Trophoblast cell (in vitro differentiated cells and primary cell): ENCODE measurements around the gene NRXN3.

ENCODE experiments used
- DNase-seq, 2 donors: peaks; one replicate each; pipeline ENCODE4 v3.0.0-alpha.2; 2016
- H2AFZ ChIP-seq: 2 replicates; pipeline ENCODE4 v1.6.1; 2013; ENCODE audit warnings: low read length, moderate library complexity, mild to moderate bottlenecking; ENCODE audit not compliant: insufficient read depth, poor library complexity
- H2AK5ac ChIP-seq: 2 replicates; pipeline ENCODE4 v1.6.1; 2013; ENCODE audit warnings: mild to moderate bottlenecking, low read length
- H2BK120ac ChIP-seq: 2 replicates; pipeline ENCODE4 v1.6.1; 2013; ENCODE audit warnings: low read length, mild to moderate bottlenecking, moderate library complexity; ENCODE audit not compliant: insufficient read depth, poor library complexity
- H2BK12ac ChIP-seq: 2 replicates; pipeline ENCODE4 v1.6.1; 2013; ENCODE audit warnings: mild to moderate bottlenecking, low read length, moderate library complexity
- H2BK5ac ChIP-seq: 2 replicates; pipeline ENCODE4 v1.6.1; 2013; ENCODE audit warnings: low read length, low read depth, moderate library complexity, mild to moderate bottlenecking; ENCODE audit not compliant: poor library complexity
- H3K14ac ChIP-seq: 2 replicates; pipeline ENCODE4 v1.6.1; 2013; ENCODE audit warnings: mild to moderate bottlenecking, low read length
- H3K18ac ChIP-seq: 2 replicates; pipeline ENCODE4 v1.6.1; 2013; ENCODE audit warnings: mild to moderate bottlenecking, low read length
- H3K23ac ChIP-seq: 2 replicates; pipeline ENCODE4 v1.6.1; 2013; ENCODE audit warnings: low read length
- H3K27ac ChIP-seq: 2 replicates; pipeline ENCODE4 v1.5.1; 2013; ENCODE audit warnings: low read depth, mild to moderate bottlenecking, inconsistent platforms, low read length, moderate library complexity
- H3K27me3 ChIP-seq: 2 replicates; pipeline ENCODE4 v1.6.1; 2013; ENCODE audit warnings: inconsistent platforms, mild to moderate bottlenecking, low read length, moderate library complexity; ENCODE audit not compliant: insufficient read depth
- H3K36me3 ChIP-seq, 2 experiments: 1 replicate in 1 of 2; 2 replicates in 1 of 2; pipeline ENCODE4 v1.6.1; 2013; ENCODE audit warnings: low read length in 2 of 2, mild to moderate bottlenecking in 2 of 2, moderate library complexity in 1 of 2; ENCODE audit not compliant: insufficient read depth in 2 of 2, control insufficient read depth in 1 of 2
- H3K4ac ChIP-seq: 2 replicates; pipeline ENCODE4 v1.6.1; 2013; ENCODE audit warnings: low read depth, mild to moderate bottlenecking, low read length, moderate library complexity
- H3K4me1 ChIP-seq, 2 experiments: 1 replicate in 1 of 2; 2 replicates in 1 of 2; pipeline ENCODE4 v1.6.1; 2013; ENCODE audit warnings: low read length in 2 of 2, mild to moderate bottlenecking in 2 of 2, moderate library complexity in 1 of 2; ENCODE audit not compliant: insufficient read depth in 2 of 2, control insufficient read depth in 1 of 2
- H3K4me2 ChIP-seq: 2 replicates; pipeline ENCODE4 v1.6.1; 2013; ENCODE audit warnings: inconsistent platforms, mild to moderate bottlenecking, low read length, moderate library complexity
- H3K4me3 ChIP-seq: 2 replicates; pipeline ENCODE4 v1.5.1; 2013; ENCODE audit warnings: mild to moderate bottlenecking, low read depth, low read length, inconsistent platforms
- H3K79me1 ChIP-seq: one replicate; pipeline ENCODE4 v1.6.1; 2013; ENCODE audit warnings: low read length
- H3K79me2 ChIP-seq: 2 replicates; pipeline ENCODE4 v1.6.1; 2013; ENCODE audit warnings: low read length, mild to moderate bottlenecking; ENCODE audit not compliant: control insufficient read depth, insufficient read depth, poor library complexity
- H3K9ac ChIP-seq: 2 replicates; pipeline ENCODE4 v1.6.1; 2013; ENCODE audit warnings: mild to moderate bottlenecking, low read length
- H3K9me3 ChIP-seq: 2 replicates; pipeline ENCODE4 v1.6.1; 2013; ENCODE audit warnings: low read depth, mild to moderate bottlenecking, control low read depth, inconsistent platforms, low read length; ENCODE audit not compliant: insufficient read depth
- H4K12ac ChIP-seq: 2 replicates; pipeline ENCODE4 v1.6.1; 2013; ENCODE audit warnings: low read depth, mild to moderate bottlenecking, low read length, moderate library complexity
- H4K8ac ChIP-seq: 2 replicates; pipeline ENCODE4 v1.6.1; 2013; ENCODE audit warnings: low read depth, mild to moderate bottlenecking, low read length, moderate library complexity
- H4K91ac ChIP-seq: one replicate; pipeline ENCODE4 v1.6.1; 2013; ENCODE audit warnings: low read depth, mild to moderate bottlenecking, low read length, moderate library complexity
- WGBS: extraction: QIAGEN DNeasy Blood & Tissue Kit; methylation state at CpG from one replicate; pipeline ENCODE4 v1.1.7; 2013; ENCODE audit warnings: missing lambda C conversion rate; ENCODE audit not compliant: insufficient read length, insufficient coverage; ENCODE audit errors: extremely low coverage; 5-methylcytosine and 5-hydroxymethylcytosine counted together

NRXN3 gene

DNA sequence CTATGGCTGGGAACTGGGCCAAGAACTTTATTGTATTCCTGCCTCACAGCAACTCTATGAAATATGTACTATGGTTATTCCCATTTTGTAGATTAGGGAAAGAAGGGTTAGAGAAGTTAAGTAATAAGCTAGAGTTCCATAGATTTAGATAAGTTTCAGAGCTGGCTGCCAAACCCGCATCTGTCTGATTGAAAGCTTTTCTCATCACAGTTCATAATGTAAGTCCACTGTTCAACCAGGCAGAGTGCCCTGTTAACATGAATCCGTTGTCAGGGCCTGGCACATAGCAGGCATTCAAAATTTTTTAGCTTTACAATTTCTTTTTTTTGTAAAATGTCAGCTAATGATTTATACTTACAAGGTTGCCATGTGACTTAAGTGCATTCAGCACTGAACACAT lies 467.3 kb downstream of the NRXN3 start:
- no peak overlapping the region for H2BK12ac ChIP-seq
- no CpG with 5 or more reads among the region's 2 CpGs for WGBS
- H2BK5ac ChIP-seq: no peak overlapping the region
- no peak overlapping the region for H2AFZ ChIP-seq
- H3K4me1 ChIP-seq: peaks cover 12 to 15% of the 10 kb centered on the region in 2 experiments
- DNase-seq: peak in 1 of 2 donors; percentile 1
- H3K36me3 ChIP-seq: no peaks in the 10 kb centered on the region
- peak overlapping the region; percentile 78 for H3K27ac ChIP-seq
- no peak overlapping the region for H3K23ac ChIP-seq
- H3K9ac ChIP-seq: no peak overlapping the region
- H2AK5ac ChIP-seq: no peak overlapping the region
- no peak overlapping the region for H3K4me3 ChIP-seq
- H3K18ac ChIP-seq: no peak overlapping the region
- no peak overlapping the region for H3K4me2 ChIP-seq
- H4K8ac ChIP-seq: no peak overlapping the region
- no peak overlapping the region for H3K4ac ChIP-seq
- no peak overlapping the region for H4K91ac ChIP-seq
- peaks cover 2% of the 10 kb centered on the region for H3K79me2 ChIP-seq
- H3K27me3 ChIP-seq: no peaks in the 10 kb centered on the region
- H3K9me3 ChIP-seq: no peaks in the 10 kb centered on the region
- H4K12ac ChIP-seq: no peak overlapping the region
- H3K14ac ChIP-seq: no peak overlapping the region
- H3K79me1 ChIP-seq: peaks cover 22% of the 10 kb centered on the region
- H2BK120ac ChIP-seq: peak overlapping the region; percentile 77

DNA sequence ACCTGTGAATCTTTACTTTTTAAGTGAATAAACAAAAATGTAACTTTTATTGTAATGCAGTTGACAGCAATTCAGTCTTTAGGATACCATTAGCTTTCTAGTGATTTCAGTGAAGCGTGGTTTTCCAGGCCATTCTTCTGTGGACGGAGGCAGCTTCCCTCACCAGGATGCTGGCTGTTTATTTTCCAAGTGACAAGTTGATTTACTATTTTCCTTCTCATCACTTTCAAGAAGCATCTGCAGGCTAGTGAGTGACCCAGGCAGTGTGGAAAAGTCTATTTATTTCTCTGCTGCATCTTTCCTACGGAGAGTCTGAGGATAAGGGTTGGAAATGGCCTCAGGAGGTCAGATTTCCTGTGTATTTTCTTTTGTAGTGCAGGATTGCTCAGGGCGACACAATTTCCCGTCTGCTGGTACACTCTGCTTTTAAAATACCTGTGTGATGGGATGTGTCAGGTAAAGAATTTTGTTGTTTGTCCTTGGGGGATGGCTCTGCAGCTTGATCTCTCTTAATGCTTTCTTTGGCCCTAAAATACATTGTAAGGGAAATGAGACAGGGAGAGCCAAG lies 467.8 kb downstream of the NRXN3 start:
- H4K8ac ChIP-seq: no peak overlapping the region
- no peaks in the 10 kb centered on the region for H3K27me3 ChIP-seq
- peak overlapping the region; percentile 85 for H3K27ac ChIP-seq
- H3K9me3 ChIP-seq: no peaks in the 10 kb centered on the region
- no peak overlapping the region for H2AFZ ChIP-seq
- no peak overlapping the region for H3K9ac ChIP-seq
- WGBS: no CpG with 5 or more reads among the region's 5 CpGs
- no peak overlapping the region for H4K91ac ChIP-seq
- H2BK5ac ChIP-seq: no peak overlapping the region
- H2BK120ac ChIP-seq: no peak overlapping the region
- H3K79me2 ChIP-seq: peaks cover 2% of the 10 kb centered on the region
- no peak overlapping the region for H2AK5ac ChIP-seq
- no peak overlapping the region for H3K4me2 ChIP-seq
- H3K4me3 ChIP-seq: no peak overlapping the region
- no peak overlapping the region for H3K23ac ChIP-seq
- no peak overlapping the region for H3K14ac ChIP-seq
- peaks cover 12 to 15% of the 10 kb centered on the region in 2 experiments for H3K4me1 ChIP-seq
- no peak overlapping the region for H3K18ac ChIP-seq
- H2BK12ac ChIP-seq: no peak overlapping the region
- H3K79me1 ChIP-seq: peaks cover 22% of the 10 kb centered on the region
- H4K12ac ChIP-seq: no peak overlapping the region
- no peak overlapping the region for H3K4ac ChIP-seq
- DNase-seq: no peak
- no peaks in the 10 kb centered on the region for H3K36me3 ChIP-seq

DNA sequence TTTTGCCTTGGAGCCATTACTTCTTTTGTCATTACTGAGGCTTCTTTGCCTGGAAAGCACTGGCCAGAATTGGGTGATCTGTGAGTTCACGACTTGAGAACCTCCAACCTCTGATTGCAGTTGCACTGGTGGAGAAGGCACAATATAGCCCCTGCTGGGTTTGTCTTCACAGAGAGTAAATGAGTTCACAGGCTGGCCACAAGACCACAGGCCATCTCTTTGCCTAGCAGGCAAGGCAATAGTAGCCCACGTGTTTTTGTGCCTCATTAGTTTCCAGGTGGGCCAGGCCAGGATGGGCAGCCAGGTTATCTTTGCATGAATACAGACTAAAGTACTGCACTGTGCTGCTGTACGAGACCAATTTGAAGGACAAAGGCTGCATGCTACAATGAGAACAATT lies 468.8 kb downstream of the NRXN3 start:
- no peak overlapping the region for H3K23ac ChIP-seq
- peak overlapping the region; percentile 86 for H2BK5ac ChIP-seq
- H4K91ac ChIP-seq: peak overlapping the region; percentile 96
- H3K4me2 ChIP-seq: peak overlapping the region; percentile 7
- peak overlapping the region; percentile 92 for H2BK120ac ChIP-seq
- no peaks in the 10 kb centered on the region for H3K9me3 ChIP-seq
- H3K79me1 ChIP-seq: peaks cover 21% of the 10 kb centered on the region
- no peak for DNase-seq
- no peaks in the 10 kb centered on the region for H3K27me3 ChIP-seq
- H3K36me3 ChIP-seq: no peaks in the 10 kb centered on the region
- no peak overlapping the region for H3K9ac ChIP-seq
- H3K79me2 ChIP-seq: peaks cover 2% of the 10 kb centered on the region
- H2AK5ac ChIP-seq: peak overlapping the region; percentile 75
- peak overlapping the region; percentile 91 for H3K14ac ChIP-seq
- no CpG with 5 or more reads among the region's 3 CpGs for WGBS
- H3K4me3 ChIP-seq: no peak overlapping the region
- peak overlapping the region; percentile 72 for H3K18ac ChIP-seq
- peak overlapping the region; percentile 64 for H2BK12ac ChIP-seq
- H4K12ac ChIP-seq: peak overlapping the region; percentile 7
- H3K4me1 ChIP-seq: peaks cover 11 to 14% of the 10 kb centered on the region in 2 experiments
- H3K4ac ChIP-seq: peak overlapping the region; percentile 13
- H4K8ac ChIP-seq: peak overlapping the region; percentile 62
- peak overlapping the region; percentile 85 for H3K27ac ChIP-seq
- no peak overlapping the region for H2AFZ ChIP-seq

DNA sequence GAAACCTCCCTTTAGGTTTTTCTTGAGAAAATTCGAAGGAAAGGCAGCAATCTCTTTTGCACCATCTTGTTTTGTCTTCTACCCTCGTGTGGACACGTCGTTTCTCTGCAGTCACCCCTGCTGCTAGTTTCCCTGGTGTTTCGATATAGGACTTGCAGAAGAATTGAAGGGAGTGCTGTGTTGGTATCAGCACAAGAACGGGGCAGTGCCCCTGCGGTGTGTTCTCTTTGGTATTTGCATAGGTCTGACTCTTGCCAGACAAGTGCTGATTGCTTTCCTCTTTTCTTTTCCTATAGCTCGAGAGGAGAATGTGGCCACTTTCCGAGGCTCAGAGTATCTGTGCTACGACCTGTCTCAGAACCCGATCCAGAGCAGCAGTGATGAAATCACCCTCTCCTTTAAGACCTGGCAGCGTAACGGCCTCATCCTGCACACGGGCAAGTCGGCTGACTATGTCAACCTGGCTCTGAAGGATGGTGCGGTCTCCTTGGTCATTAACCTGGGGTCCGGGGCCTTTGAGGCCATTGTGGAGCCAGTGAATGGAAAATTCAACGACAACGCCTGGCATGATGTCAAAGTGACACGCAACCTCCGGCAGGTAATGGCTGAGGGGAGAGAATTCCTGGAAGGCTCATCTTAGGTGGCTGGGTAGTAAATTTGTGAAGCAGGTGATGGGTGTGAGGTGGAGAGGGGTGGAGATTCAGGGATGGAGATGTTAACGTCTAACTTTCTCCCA lies 474.8 kb downstream of the NRXN3 start:
- Histone ChIP-seq H3K79me2 (no peaks in the 10 kb centered on the region), H2AK5ac (no peak overlapping the region), H2BK5ac (no peak overlapping the region), H3K4ac (no peak overlapping the region), H3K18ac (no peak overlapping the region), H3K9ac (no peak overlapping the region), H3K79me1 (no peaks in the 10 kb centered on the region), H2BK12ac (no peak overlapping the region), H3K4me3 (no peak overlapping the region), H3K23ac (no peak overlapping the region), H3K4me2 (no peak overlapping the region), H4K8ac (no peak overlapping the region), H3K4me1 (no peaks in the 10 kb centered on the region), H4K91ac (no peak overlapping the region), H2AFZ (no peak overlapping the region), H3K9me3 (no peaks in the 10 kb centered on the region), H3K27ac (no peak overlapping the region), H3K14ac (no peak overlapping the region), H3K36me3 (no peaks in the 10 kb centered on the region), H3K27me3 (no peaks in the 10 kb centered on the region), H2BK120ac (no peak overlapping the region), H4K12ac (no peak overlapping the region)
- DNase-seq: no peak
- no CpG with 5 or more reads among the region's 22 CpGs for WGBS
